ENCODE measurements around the gene ARAP2. TPM values are rescaled to one million over a fixed set of nuclear protein-coding genes. Genes with fewer than 3 reads are reported as not detected.

The ARAP2 gene
- total and polyA plus RNA-seq, 2 experiments from 2014 or later: 5.9 to 22.7 TPM

GRCh38 chr4:36133086-36133485, 111.2 kb downstream of the ARAP2 start:
- 70% methylated on average over 2 of the region's 2 CpGs for WGBS (ENCODE audit: low lambda C conversion rate, missing lambda C conversion rate)
- no peaks in the 10 kb centered on the region for H3K79me2 ChIP-seq
- no peaks in the 10 kb centered on the region for H3K4me1 ChIP-seq (ENCODE audit: insufficient read depth)
- no peaks in the 10 kb centered on the region for H4K20me1 ChIP-seq (ENCODE audit: insufficient read depth, poor library complexity, severe bottlenecking)
- no peak overlapping the region for H3K27ac ChIP-seq
- H3K4me3 ChIP-seq: no peak overlapping the region
- H3K4me2 ChIP-seq: no peak overlapping the region
- no peaks in the 10 kb centered on the region for H3K9me3 ChIP-seq (ENCODE audit: low read depth)
- H2AFZ ChIP-seq: no peak overlapping the region
- H3K36me3 ChIP-seq (replicated peaks; ENCODE audit: insufficient read depth, low read depth): no peaks in the 10 kb centered on the region
- no peaks in the 10 kb centered on the region for H3K27me3 ChIP-seq
- TF ChIP-seq EZH2phosphoT487 (IDR thresholded peaks at IDR 0.05; ENCODE audit: low read depth, severe bottlenecking, unreplicated experiment): no peak
- DNase-seq (ENCODE audit: low spot score): no peak
- no peaks in the 10 kb centered on the region for H3K9me2 ChIP-seq (replicated peaks; ENCODE audit: insufficient read depth)

DNA sequence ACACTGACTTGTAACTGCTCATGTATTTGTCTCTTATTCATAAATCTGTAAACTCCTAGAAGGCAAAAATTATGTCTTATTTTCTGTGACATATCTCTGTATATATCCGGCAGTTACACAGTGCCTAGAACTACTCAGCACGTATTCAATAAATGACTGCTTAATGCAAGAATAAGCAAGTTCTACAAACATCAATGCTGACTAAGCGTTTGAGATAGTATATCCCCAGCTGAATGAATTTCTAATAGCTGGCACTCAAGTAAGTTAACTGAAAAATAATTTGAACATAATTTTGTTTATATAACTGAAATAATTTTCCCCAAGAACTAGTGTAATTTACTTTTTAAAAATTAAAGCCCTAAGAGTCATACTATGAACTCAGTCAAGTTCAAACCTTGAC, 113.7 kb downstream of the ARAP2 start:
- Histone ChIP-seq H3K36me3 (replicated peaks; ENCODE audit: insufficient read depth, low read depth) (no peaks in the 10 kb centered on the region), H3K9me3 (ENCODE audit: low read depth) (no peaks in the 10 kb centered on the region), H4K20me1 (ENCODE audit: insufficient read depth, poor library complexity, severe bottlenecking) (no peaks in the 10 kb centered on the region), H3K27ac (no peak overlapping the region), H3K4me1 (ENCODE audit: insufficient read depth) (no peaks in the 10 kb centered on the region), H3K27me3 (no peaks in the 10 kb centered on the region), H3K4me2 (no peak overlapping the region), H3K79me2 (no peaks in the 10 kb centered on the region), H3K9me2 (replicated peaks; ENCODE audit: insufficient read depth) (no peaks in the 10 kb centered on the region), H3K4me3 (no peak overlapping the region), H2AFZ (no peak overlapping the region)
- WGBS (ENCODE audit: low lambda C conversion rate, missing lambda C conversion rate): 100% methylated on average over 3 of the region's 3 CpGs
- TF ChIP-seq EZH2 (IDR thresholded peaks at IDR 0.05; ENCODE audit: borderline replicate concordance): no peak
- TF ChIP-seq, protein P1, sequence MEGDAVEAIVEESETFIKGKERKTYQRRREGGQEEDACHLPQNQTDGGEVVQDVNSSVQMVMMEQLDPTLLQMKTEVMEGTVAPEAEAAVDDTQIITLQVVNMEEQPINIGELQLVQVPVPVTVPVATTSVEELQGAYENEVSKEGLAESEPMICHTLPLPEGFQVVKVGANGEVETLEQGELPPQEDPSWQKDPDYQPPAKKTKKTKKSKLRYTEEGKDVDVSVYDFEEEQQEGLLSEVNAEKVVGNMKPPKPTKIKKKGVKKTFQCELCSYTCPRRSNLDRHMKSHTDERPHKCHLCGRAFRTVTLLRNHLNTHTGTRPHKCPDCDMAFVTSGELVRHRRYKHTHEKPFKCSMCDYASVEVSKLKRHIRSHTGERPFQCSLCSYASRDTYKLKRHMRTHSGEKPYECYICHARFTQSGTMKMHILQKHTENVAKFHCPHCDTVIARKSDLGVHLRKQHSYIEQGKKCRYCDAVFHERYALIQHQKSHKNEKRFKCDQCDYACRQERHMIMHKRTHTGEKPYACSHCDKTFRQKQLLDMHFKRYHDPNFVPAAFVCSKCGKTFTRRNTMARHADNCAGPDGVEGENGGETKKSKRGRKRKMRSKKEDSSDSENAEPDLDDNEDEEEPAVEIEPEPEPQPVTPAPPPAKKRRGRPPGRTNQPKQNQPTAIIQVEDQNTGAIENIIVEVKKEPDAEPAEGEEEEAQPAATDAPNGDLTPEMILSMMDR (IDR thresholded peaks at IDR 0.05; ENCODE audit: poor library complexity): no peak
- no peak for TF ChIP-seq EZH2phosphoT487 (IDR thresholded peaks at IDR 0.05; ENCODE audit: low read depth, severe bottlenecking, unreplicated experiment)
- no peak for DNase-seq (ENCODE audit: low spot score)

DNA sequence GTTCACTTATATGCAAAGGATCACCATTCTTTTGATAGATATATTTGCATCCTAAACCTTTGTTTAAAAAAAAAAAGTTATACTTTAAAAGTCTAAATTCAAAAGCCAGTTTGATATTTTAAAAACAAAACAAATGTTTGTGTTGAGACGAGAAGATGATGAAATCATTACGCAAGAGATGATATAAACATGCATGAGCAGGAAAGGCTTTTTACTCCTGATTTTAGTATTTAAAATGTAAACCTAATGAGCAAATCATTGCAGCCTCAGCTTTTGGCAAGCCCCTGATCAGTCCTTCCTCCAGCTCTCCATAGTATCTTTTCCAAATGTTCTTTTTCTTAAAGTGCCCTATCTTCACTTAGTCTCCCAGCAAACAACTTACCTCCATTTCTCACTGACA, 115.6 kb downstream of the ARAP2 start:
- TF ChIP-seq, protein P1 (IDR thresholded peaks at IDR 0.05; ENCODE audit: poor library complexity): no peak
- TF ChIP-seq EZH2phosphoT487 (IDR thresholded peaks at IDR 0.05; ENCODE audit: low read depth, severe bottlenecking, unreplicated experiment) (no peak), EZH2 (IDR thresholded peaks at IDR 0.05; ENCODE audit: borderline replicate concordance) (no peak)
- no peaks in the 10 kb centered on the region for H3K36me3 ChIP-seq (replicated peaks; ENCODE audit: insufficient read depth, low read depth)
- no peaks in the 10 kb centered on the region for H3K79me2 ChIP-seq
- no peak overlapping the region for H3K27ac ChIP-seq
- H3K4me3 ChIP-seq: no peak overlapping the region
- peak overlapping the region; percentile 6 for H2AFZ ChIP-seq
- H3K4me1 ChIP-seq (ENCODE audit: insufficient read depth): no peaks in the 10 kb centered on the region
- H3K9me2 ChIP-seq (replicated peaks; ENCODE audit: insufficient read depth): no peaks in the 10 kb centered on the region
- no peaks in the 10 kb centered on the region for H3K9me3 ChIP-seq (ENCODE audit: low read depth)
- 65% methylated on average over 2 of the region's 2 CpGs for WGBS (ENCODE audit: low lambda C conversion rate, missing lambda C conversion rate)
- H3K4me2 ChIP-seq: peak overlapping the region; percentile 6
- H3K27me3 ChIP-seq: no peaks in the 10 kb centered on the region
- no peak for DNase-seq (ENCODE audit: low spot score)
- H4K20me1 ChIP-seq (ENCODE audit: insufficient read depth, poor library complexity, severe bottlenecking): no peaks in the 10 kb centered on the region

GRCh38 chr4:36123906-36124305, 120.4 kb downstream of the ARAP2 start:
- WGBS (ENCODE audit: low lambda C conversion rate, missing lambda C conversion rate): 83% methylated on average over 1 of the region's 1 CpG
- TF ChIP-seq, protein P1 (IDR thresholded peaks at IDR 0.05; ENCODE audit: poor library complexity): no peak
- TF ChIP-seq EZH2 (IDR thresholded peaks at IDR 0.05; ENCODE audit: borderline replicate concordance) (no peak), EZH2phosphoT487 (IDR thresholded peaks at IDR 0.05; ENCODE audit: low read depth, severe bottlenecking, unreplicated experiment) (no peak)

More at GRCh38 chr4:36123906-36124305, 120.4 kb downstream of the ARAP2 start:
- no peak overlapping the region for H2AFZ ChIP-seq
- no peaks in the 10 kb centered on the region for H3K9me2 ChIP-seq (replicated peaks; ENCODE audit: insufficient read depth)
- H3K79me2 ChIP-seq: no peaks in the 10 kb centered on the region
- DNase-seq (ENCODE audit: low spot score): no peak
- no peaks in the 10 kb centered on the region for H3K4me1 ChIP-seq (ENCODE audit: insufficient read depth)
- no peaks in the 10 kb centered on the region for H3K9me3 ChIP-seq (ENCODE audit: low read depth)
- no peaks in the 10 kb centered on the region for H4K20me1 ChIP-seq (ENCODE audit: insufficient read depth, poor library complexity, severe bottlenecking)
- H3K4me3 ChIP-seq: no peak overlapping the region
- H3K4me2 ChIP-seq: no peak overlapping the region
- no peaks in the 10 kb centered on the region for H3K27me3 ChIP-seq
- no peaks in the 10 kb centered on the region for H3K36me3 ChIP-seq (replicated peaks; ENCODE audit: insufficient read depth, low read depth)
- no peak overlapping the region for H3K27ac ChIP-seq
